GM19452 (cell line): ENCODE data around the gene PHRF1.

Experiments
- ATAC-seq: cut with Tn5 transposase; IDR thresholded peaks from one replicate; pipeline ENCODE4 v1.9.1; 2021; ENCODE audit not compliant: unreplicated experiment

PHRF1 gene

DNA sequence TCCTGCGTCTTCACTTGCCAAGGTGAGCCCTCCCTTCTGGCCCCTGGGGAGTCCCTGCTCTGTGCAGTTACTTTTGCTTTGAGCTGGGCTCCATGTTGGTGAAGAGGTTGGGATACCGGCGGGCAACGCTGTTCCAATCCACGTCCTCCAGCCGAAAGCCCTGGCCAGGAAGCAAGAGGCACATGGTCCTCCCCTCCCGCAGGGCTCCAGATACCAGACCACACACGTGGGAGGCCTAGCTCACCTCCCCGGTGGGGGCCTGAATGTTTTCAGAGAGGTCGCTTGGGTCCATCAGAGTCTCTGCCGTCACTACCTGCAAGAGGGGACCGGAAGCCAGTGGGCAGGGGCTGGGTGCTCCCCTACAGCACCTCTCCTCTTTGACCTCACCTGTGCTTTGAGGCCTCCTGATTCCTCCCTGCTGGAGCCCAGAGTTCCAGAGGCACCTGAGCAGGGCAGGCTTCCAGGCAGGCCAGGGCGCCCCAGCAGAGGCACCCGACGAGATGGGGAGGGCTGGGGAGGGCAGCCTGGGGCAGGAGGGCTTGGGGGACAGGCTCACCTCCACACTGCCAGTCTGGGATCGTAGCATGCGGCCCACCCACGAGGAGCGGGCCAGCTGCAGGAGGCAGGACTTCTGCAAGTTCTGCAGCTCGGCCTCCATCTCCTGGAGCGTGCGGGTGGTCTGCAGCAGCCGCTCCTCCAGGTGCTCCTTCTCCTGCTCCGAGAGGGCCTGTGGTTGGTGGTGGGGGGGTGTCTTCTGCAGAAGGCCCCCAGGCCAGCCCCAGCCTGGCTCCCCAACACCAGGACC lies 18.7 kb upstream of the PHRF1 start:
- no peak for ATAC-seq

DNA sequence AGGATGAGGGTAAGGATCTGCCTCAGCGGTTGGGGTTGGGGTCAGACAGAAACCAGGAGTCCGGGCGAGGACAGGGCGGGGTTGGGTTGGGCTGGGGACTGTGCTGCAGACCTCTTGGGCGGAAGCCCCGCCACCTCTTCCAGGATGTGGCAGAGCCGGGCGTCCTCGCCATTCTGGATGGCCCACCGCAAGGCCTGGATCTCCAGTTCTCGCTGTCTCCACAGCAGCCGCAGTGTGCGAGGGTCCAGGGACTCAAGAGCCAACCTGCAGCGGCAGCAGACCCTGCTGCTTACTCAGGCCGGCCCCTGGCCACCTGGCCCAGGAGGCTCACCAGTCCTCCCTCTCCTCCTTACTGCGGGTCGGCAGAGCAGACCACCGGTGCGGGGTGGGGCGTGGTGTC lies 17.8 kb upstream of the PHRF1 start:
- no peak for ATAC-seq

GRCh38 chr11:559020-559620 lies 17.1 kb upstream of the PHRF1 start:
- no peak for ATAC-seq

DNA sequence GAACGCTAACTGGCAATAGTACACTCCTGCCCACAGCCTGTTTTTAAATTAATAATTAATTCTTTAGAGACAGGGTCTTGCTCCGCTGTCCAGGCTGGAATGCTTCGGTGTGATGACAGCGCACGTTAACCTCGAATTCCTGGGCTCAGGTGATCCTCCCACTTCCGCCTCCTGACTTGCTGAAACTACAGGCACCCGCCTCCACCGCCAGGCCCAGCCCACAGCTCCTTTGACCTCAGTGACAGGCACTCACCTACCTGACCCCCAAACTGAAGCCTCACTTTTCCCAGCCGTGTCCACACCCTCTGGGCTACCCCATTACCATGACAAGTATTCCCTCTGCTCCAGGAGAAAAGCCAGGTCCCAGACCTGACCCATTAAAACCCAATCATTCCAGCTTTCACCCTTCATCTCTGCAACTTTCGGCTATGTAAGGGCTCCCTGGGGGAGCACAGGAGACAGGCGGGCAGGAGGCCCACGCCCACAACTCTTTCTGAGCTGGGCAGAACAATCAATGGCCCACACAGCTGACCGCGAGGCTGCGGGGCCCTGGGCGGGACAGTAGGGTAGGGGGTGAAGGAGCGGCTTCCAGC lies 16.5 kb upstream of the PHRF1 start:
- no peak for ATAC-seq

- peak; percentile 76 for ATAC-seq
Measured at GRCh38 chr11:560305-561147, 15.7 kb upstream of the PHRF1 start, which contains the start of the genes LMNTD2 and RASSF7. LMNTD2 (minus strand) TSS chr11:560738; CDS start chr11:560716, 22 bp downstream. RASSF7 (plus strand) TSS chr11:560970; CDS start chr11:561769, 799 bp downstream.

GRCh38 chr11:561148-562003 lies 14.9 kb upstream of the PHRF1 start:
- ATAC-seq, result peak; percentile 12

DNA sequence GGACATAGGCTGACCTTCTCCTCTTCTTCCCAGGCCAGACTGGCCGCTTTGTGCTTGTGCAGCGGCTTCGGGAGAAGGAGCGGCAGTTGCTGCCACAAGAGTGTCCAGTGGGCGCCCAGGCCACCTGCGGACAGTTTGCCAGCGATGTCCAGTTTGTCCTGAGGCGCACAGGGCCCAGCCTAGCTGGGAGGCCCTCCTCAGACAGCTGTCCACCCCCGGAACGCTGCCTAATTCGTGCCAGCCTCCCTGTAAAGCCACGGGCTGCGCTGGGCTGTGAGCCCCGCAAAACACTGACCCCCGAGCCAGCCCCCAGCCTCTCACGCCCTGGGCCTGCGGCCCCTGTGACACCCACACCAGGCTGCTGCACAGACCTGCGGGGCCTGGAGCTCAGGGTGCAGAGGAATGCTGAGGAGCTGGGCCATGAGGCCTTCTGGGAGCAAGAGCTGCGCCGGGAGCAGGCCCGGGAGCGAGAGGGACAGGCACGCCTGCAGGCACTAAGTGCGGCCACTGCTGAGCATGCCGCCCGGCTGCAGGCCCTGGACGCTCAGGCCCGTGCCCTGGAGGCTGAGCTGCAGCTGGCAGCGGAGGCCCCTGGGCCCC lies 14.1 kb upstream of the PHRF1 start:
- no peak for ATAC-seq

GRCh38 chr11:563066-563811 lies 13.0 kb upstream of the PHRF1 start:
- ATAC-seq, result no peak

DNA sequence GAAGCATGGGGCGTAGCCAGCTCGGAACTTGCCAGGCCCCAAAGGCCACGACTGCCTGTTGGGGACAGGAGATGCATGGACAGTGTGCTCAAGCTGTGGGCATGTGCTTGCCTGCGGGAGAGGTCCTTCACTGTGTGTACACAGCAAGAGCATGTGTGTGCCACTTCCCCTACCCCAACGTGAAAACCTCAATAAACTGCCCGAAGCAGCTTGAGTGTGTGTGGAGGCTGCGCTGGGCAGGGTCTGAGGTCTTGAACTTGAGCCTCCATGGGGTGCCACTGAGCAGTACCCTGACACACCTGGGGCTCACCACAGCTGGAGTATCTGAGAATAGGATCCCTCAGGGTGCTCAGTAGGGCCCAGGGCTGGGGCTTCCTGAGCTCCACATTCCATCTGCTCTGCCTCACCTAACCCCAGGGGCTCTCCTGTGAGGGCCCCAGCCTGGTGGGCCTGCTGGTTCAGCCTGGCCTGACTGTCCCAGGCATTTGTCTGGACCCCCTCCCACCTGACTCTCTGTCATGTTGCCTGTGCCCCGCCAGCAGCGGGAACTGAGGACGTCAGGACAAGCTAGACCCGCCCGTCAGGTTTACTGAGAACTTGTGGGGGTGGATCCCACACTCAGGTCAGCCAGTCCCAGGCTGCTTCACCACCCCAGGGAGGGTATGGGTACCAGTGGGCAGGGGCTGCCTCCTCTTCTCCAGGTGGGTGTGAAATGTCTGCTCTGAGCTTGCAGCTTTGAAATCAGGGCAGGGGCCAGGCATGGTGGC lies 12.3 kb upstream of the PHRF1 start:
- no peak for ATAC-seq

DNA sequence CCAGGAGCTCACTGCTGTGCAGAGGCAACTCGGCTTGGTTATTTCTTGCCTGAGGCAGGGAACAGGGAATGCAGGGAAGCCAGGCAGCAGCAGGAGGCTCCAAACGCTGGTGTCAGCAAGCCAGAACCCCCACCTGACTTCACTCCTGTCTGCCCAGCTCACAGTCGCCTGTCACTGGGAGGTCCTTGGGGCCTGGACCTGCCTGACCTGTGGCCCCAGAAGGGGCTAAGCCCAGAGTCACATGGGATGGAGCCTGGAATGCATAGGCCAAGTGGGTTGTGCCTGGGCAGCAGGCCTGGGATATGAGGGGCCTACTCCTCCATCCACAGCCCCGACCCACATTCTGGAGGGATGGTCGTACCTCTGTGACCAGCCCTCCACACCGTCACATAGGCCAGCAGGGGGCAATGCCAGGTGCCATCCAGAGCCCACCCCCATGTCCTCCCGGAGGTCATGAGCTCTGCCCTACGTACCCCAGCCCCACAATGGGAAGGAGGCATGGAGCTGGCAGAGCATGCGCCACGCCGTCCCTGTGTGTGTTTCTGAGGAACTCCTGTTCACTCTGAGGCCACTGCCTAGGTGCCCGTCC lies 10.3 kb upstream of the PHRF1 start:
- ATAC-seq, result no peak

DNA sequence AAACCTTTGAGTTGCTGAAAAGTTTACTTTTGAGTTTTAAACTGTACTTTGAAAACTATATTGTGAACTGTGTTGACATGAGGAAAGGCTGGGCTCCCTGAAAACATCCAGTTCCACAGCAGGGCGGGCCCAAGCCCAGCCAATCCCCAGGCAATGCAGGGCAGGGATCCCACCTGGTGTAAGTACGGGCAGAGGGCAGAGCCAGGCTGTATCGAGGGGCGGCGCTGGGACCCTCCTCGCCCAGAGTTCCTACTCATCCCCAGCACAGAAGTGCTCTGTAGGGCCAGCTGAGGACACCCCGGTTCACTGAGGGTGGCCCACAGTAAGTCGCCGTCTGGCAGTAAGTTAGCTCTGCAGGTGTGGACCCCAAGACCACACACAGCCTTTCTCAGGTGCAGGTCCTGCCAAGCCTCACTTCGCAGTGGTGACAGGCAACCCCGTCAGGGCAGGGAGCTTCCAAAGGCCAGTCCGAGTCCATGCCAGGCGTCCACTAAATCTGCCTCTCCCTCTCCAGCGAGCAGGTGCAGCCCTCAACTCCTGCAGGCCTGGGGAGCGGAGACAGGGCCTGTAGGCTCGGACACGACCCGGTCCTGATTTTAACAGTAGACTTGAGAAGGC lies 9.2 kb upstream of the PHRF1 start:
- no peak for ATAC-seq

GRCh38 chr11:567629-568292 lies 8.5 kb upstream of the PHRF1 start:
- ATAC-seq, result no peak

DNA sequence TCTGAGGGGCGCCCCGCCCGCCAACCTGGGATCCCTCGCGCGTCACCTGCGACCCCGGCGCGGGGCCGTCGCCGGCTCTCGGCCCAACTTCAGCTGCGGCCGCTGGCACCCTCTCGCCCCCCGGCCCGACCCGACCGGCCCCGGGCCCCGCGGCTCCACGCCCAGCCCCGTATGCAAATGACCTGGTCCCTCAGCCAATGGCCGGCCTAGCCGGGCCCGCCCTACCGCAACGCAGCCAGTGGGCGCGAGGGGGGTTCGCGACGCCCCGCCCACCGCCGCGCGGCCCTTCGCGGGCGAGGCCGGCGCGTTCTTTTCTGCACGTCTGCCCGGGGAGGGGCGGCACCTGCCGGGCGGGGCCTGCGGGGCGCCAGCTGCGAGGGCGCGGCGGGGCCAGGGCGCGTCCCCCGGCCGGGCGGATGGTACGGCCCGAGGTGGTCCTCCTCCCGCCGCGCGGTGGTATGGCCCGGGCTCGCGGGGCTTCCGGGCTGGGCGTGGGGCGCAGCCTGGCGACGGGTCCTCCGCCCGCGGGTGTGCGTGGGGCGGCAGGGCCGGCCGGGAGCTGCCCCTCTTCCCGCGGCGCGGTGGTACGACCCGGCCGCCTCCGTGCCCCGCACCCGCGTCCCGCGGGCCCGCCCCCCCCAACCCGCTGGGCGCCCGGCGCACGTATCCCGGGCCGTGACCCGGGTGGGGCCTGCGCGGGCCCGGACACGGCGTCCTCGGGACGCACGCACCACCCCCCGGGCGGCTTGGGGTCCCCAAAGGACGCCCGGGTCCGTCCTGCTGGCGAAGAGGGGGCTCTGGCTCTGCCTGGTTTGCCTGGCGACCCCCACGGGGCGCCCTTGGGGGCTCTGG lies 7.7 kb upstream of the PHRF1 start:
- ATAC-seq, result peak; percentile 83

DNA sequence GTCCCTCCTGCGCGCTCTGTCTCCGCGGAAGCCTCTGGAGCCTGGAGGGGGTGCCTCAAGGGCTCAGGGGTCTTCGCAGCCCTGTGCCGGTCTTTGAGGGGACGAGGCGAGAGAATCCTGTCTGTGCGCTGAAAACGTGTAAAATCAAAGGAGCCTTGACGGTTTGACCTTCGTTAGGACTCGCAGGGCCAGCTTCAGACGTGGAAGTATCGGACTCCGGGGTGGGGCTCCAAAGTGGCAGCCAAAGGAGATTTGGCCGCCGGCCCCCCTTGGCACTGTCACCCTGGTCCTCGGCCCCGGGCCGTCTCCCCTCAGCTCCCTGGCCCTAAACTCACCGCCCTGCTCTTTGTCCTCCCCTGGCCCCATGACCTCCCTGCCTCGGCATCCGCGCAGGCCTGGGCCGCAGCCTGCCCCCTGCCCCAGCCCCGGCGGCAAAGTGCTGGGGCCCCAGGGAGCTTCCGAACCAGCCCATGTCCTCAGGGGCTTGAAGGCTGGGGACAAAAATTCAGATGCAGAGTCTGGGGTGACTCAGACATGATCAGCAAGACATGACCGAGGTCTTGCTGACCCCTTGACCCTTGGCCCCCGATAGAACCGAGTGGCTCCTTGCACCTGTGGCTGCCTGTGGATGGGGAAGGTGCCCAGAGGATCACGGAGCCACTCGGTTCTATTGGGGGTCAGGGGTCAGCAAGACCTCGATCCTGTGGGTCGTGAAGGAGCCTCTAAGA lies 6.9 kb upstream of the PHRF1 start:
- ATAC-seq, result peak; percentile 5

GRCh38 chr11:571802-572185 lies 4.5 kb upstream of the PHRF1 start:
- ATAC-seq, result no peak
